Esophagus squamous epithelium (tissue), 5 donors: ENCODE results near the gene PRELID1. TPM values are rescaled to one million over a fixed set of nuclear protein-coding genes. Genes with fewer than 3 reads are reported as not detected.

Experiments used
- DNase-seq: peaks from one replicate; lab custom pipeline; 2025; lab: John Stamatoyannopoulos, UW
- H3K27ac ChIP-seq, 4 donors: fragments of 200-600 bp; sonication (generic); one replicate each; pipeline ENCODE4 v1.5.1; 2016 to 2019; ENCODE audit warnings: mild to moderate bottlenecking in 1 of 4
- H3K27me3 ChIP-seq, 4 donors: fragments of 200-600 bp; sonication (generic); 1 replicate in 3 of 4; 2 replicates in 1 of 4; pipeline versions ENCODE4 v1.5.1 to v1.6.0; 2017 to 2021; ENCODE audit warnings: antibody characterized with exemption in 1 of 4
- H3K36me3 ChIP-seq, 3 donors: fragments of 200-600 bp; sonication (generic); one replicate each; pipeline ENCODE4 v1.5.1; 2016 to 2019
- H3K4me1 ChIP-seq, 3 donors: fragments of 200-600 bp; sonication (generic); one replicate each; pipeline ENCODE4 v1.5.1; 2017 to 2019
- H3K4me3 ChIP-seq, 4 donors: fragments of 200-600 bp; sonication (generic); 1 replicate in 3 of 4; 2 replicates in 1 of 4; pipeline ENCODE4 v1.5.1; 2016 to 2019; ENCODE audit warnings: mild to moderate bottlenecking in 2 of 4, moderate library complexity in 1 of 4
- H3K9me3 ChIP-seq, 3 donors: fragments of 200-600 bp; sonication (generic); one replicate each; pipeline ENCODE4 v1.5.1; 2016 to 2019
- CTCF ChIP-seq, 6 experiments: fragments of 450-650 bp in 4 of 6; fragments of 200-600 bp in 2 of 6; sonication (generic) in 2 of 6; IDR thresholded peaks; one replicate each; pipeline ENCODE4 v1.5.1; 2016 to 2019; ENCODE audit warnings: antibody characterized with exemption in 6 of 6, mild to moderate bottlenecking in 4 of 6, moderate library complexity in 4 of 6
- POLR2A ChIP-seq, 4 donors: fragments of 450-650 bp; IDR thresholded peaks; one replicate each; pipeline ENCODE4 v1.6.1; 2017; ENCODE audit warnings: antibody characterized with exemption in 4 of 4, mild to moderate bottlenecking in 4 of 4, moderate library complexity in 3 of 4
- WGBS, 2 donors: methylation state at CpG; one replicate each; pipeline ENCODE4 v1.1.5; 2018; 5-methylcytosine and 5-hydroxymethylcytosine counted together
- intact Hi-C: fragments of 100-400 bp; cut with DNase I; formaldehyde crosslinking; loops from one replicate; pipeline ENCODE4 v1.15.0; 2022
- total RNA-seq, 4 donors: library from RNA; depleted of rRNA; stranded (reverse); fragments of >200 nt; gene quantifications; one replicate each; pipeline ENCODE4 v1.1.0, GENCODE V29; 2016
- donor health status: DM: yes; HTN: yes; CAD: no.

The PRELID1 gene
- total RNA-seq, 4 donors from 2014 or later = 88.7 to 184 (median 108) TPM

DNA sequence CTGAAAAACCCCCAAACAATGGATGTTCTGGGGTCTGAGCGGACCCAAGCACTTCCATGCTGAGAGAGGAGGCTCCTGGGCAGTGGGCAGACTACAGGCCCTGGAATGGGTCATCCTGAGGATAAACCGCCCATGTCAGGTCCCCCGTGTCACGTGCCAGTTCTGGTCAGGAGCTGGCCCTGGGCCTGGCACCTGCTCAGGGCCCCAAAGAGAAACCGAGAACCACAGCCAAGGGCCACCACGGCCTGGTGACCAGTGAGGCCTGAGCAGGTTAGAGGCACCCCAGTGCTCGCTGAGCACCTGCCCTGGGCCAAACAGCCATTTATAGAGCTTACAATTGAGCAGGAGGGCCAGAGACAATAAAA lies 32.1 kb downstream of the PRELID1 start:
- Histone ChIP-seq H3K27me3 (no peaks in the 10 kb centered on the region), H3K36me3 (peaks cover 47 to 100% (median 71%) of the 10 kb centered on the region in 3 donors), H3K4me1 (peaks cover 0 to 20% (median 0%) of the 10 kb centered on the region in 3 donors), H3K27ac (no peak overlapping the region), H3K9me3 (no peaks in the 10 kb centered on the region), H3K4me3 (no peak overlapping the region)
- TF ChIP-seq POLR2A (IDR thresholded peaks at IDR 0.05) (no peak), CTCF (IDR thresholded peaks at IDR 0.05) (no peak)
- DNase-seq = no peak
- WGBS, 2 donors = 73 to 94% methylated on average over 2 to 5 of the region's 7 CpGs
- intact Hi-C loops = no loop called here

DNA sequence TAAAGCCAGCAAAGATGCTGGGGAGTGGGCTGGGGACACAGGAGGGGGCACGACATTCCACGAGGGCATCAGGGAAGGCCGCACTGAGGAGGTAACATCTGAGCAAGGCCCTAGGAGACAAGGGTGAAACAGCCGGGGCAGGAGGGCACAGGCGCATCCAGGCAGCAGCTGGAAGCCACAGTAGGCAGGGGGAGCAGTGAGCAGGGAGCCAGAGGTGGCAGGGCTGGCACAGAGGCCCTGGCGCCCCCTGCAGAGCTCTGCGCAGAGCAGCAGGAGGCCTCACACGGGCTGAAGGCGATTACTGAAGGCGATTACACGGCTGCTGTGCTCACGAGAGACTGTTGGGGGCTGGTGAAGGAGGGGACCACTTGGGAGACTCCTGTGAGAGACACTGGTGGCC lies 32.5 kb downstream of the PRELID1 start:
- no peaks in the 10 kb centered on the region for H3K9me3 ChIP-seq
- no peak for TF ChIP-seq POLR2A (IDR thresholded peaks at IDR 0.05)
- TF ChIP-seq CTCF (IDR thresholded peaks at IDR 0.05) = peak in 3 of 6 experiments; percentile 6 to 39 (median 11)
- 64 to 72% methylated on average over 12 of the region's 12 CpGs for WGBS, 2 donors
- no peaks in the 10 kb centered on the region for H3K27me3 ChIP-seq
- peaks cover 47 to 99% (median 71%) of the 10 kb centered on the region in 3 donors for H3K36me3 ChIP-seq
- intact Hi-C loops = no loop called here
- no peak overlapping the region for H3K4me3 ChIP-seq
- no peak overlapping the region for H3K27ac ChIP-seq
- no peak for DNase-seq
- H3K4me1 ChIP-seq = peaks cover 0 to 20% (median 0%) of the 10 kb centered on the region in 3 donors

- H3K27ac ChIP-seq = no peak overlapping the region
- no peak for TF ChIP-seq POLR2A (IDR thresholded peaks at IDR 0.05)
- TF ChIP-seq CTCF (IDR thresholded peaks at IDR 0.05) = no peak
- no peaks in the 10 kb centered on the region for H3K27me3 ChIP-seq
- peaks cover 47 to 99% (median 64%) of the 10 kb centered on the region in 3 donors for H3K36me3 ChIP-seq
- H3K4me1 ChIP-seq = peaks cover 0 to 20% (median 0%) of the 10 kb centered on the region in 3 donors
- 87 to 88% methylated on average over 18 to 20 of the region's 36 CpGs for WGBS, 2 donors
- DNase-seq = no peak
- intact Hi-C loops = no loop called here
- no peak overlapping the region for H3K4me3 ChIP-seq
- no peaks in the 10 kb centered on the region for H3K9me3 ChIP-seq
These were observed 33.2 kb downstream of the PRELID1 start for GRCh38 chr5:177336603-177337494.

DNA sequence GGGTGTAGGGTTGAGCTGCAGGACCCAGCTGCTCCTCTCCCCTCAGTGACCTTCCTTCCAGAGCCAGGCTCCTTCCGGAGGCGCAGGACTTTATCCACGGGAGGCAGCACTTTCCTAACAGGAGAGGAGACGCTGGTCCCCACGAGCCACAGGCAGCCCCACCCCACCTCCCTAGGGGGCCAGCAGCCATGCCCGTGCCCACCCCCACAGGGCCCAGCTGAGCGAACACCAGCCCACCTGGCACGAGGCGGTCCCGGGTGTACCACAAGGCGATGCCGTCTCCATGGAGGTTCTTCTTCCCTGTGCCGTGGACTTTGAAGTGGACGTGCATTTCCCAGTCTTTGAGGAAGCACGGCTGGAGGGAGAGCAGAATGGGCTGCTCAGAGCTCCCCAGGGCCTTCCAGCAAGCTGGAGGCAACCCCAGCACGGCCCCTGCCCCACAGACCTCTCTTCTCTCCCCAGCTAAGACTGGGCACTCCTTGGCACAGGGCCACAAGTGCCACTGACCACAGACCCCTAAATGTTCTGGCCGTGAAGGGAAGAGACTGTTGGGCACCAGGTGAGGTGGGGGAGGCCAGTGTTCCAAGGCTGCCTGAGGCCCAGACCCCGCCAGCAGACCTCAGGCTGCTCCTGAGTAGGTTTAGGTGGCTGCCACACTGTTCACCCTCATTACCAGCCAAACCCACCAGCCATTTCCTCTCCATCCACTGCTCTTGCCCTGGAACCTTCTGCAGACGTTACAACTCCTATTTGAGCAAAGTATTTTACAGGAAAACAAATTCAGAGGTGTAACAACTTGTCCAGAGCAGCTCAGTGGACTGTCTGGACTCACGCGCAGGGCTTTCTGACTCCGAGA lies 34.9 kb downstream of the PRELID1 start:
- Histone ChIP-seq H3K36me3 (peaks cover 46 to 99% (median 48%) of the 10 kb centered on the region in 3 donors), H3K4me3 (no peak overlapping the region), H3K9me3 (no peaks in the 10 kb centered on the region), H3K4me1 (peaks cover 0 to 20% (median 0%) of the 10 kb centered on the region in 3 donors), H3K27ac (no peak overlapping the region), H3K27me3 (no peaks in the 10 kb centered on the region)
- no peak for TF ChIP-seq POLR2A (IDR thresholded peaks at IDR 0.05)
- no peak for TF ChIP-seq CTCF (IDR thresholded peaks at IDR 0.05)
- DNase-seq = no peak
- WGBS, 2 donors = 82 to 95% methylated on average over 11 to 17 of the region's 22 CpGs
- intact Hi-C loops = no loop called here
